ENCODE data around the gene SGO2. TPM values are rescaled to one million over a fixed set of nuclear protein-coding genes. Genes with fewer than 3 reads are reported as not detected.

The SGO2 gene, protein sequence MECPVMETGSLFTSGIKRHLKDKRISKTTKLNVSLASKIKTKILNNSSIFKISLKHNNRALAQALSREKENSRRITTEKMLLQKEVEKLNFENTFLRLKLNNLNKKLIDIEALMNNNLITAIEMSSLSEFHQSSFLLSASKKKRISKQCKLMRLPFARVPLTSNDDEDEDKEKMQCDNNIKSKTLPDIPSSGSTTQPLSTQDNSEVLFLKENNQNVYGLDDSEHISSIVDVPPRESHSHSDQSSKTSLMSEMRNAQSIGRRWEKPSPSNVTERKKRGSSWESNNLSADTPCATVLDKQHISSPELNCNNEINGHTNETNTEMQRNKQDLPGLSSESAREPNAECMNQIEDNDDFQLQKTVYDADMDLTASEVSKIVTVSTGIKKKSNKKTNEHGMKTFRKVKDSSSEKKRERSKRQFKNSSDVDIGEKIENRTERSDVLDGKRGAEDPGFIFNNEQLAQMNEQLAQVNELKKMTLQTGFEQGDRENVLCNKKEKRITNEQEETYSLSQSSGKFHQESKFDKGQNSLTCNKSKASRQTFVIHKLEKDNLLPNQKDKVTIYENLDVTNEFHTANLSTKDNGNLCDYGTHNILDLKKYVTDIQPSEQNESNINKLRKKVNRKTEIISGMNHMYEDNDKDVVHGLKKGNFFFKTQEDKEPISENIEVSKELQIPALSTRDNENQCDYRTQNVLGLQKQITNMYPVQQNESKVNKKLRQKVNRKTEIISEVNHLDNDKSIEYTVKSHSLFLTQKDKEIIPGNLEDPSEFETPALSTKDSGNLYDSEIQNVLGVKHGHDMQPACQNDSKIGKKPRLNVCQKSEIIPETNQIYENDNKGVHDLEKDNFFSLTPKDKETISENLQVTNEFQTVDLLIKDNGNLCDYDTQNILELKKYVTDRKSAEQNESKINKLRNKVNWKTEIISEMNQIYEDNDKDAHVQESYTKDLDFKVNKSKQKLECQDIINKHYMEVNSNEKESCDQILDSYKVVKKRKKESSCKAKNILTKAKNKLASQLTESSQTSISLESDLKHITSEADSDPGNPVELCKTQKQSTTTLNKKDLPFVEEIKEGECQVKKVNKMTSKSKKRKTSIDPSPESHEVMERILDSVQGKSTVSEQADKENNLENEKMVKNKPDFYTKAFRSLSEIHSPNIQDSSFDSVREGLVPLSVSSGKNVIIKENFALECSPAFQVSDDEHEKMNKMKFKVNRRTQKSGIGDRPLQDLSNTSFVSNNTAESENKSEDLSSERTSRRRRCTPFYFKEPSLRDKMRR
- total RNA-seq (2022) (9.5 and 14.2 TPM in 2 replicates), Bru-seq, nascent RNA (percentile 58 among the genes with signal in this experiment), BruChase-seq, experiment 1, labeled RNA remaining after a 6-hour chase (percentile 59 among the genes with signal in this experiment), BruChase-seq, experiment 2, labeled RNA remaining after a 2-hour chase (percentile 57 among the genes with signal in this experiment)
- long read RNA-seq, full-length matches to known transcripts = 22 of 35 reads
- long read RNA-seq, partial matches to known transcripts = 2 of 35 reads
- long read RNA-seq, other reads (novel, unspliced or antisense) = 11 of 35 reads

- TSS peak; percentile 69 for BruUV-seq (replicated peaks)
- H3K4me3 Mint-ChIP-seq (ENCODE audit: unreplicated experiment) = peak within 1 kb of the TSS; percentile 74
- H3K27me3 Mint-ChIP-seq (ENCODE audit: insufficient read depth, unreplicated experiment) = no peaks in the 10 kb centered on the region
- no peaks in the 10 kb centered on the region for H3K9me3 Mint-ChIP-seq (ENCODE audit: unreplicated experiment)
- ChIA-PET POLR2A (interaction anchor here (0.6 to 2.9 kb wide), 22 partner anchors 9 to 595 kb away, joined by 3 to 23 read pairs (median 4); partner anchors contain the start of genes CLK1 and KCTD18), CTCF (interaction anchor here (0.5 to 4.8 kb wide), 5 partner anchors 16 to 209 kb away, joined by 3 to 27 read pairs (median 3); partner anchors contain the start of gene KCTD18)
- intact Hi-C loops (cut with micrococcal nuclease) = no loop called here
- peak within 1 kb of the TSS; percentile 47 for H3K27ac Mint-ChIP-seq (ENCODE audit: low read depth, unreplicated experiment)
- peaks cover 23% of the 10 kb centered on the region for H3K4me1 Mint-ChIP-seq (ENCODE audit: insufficient read depth, unreplicated experiment)
- no peaks in the 10 kb centered on the region for H3K36me3 Mint-ChIP-seq (ENCODE audit: insufficient read depth, unreplicated experiment)
- DNase-seq (ENCODE audit: unreplicated experiment) = peak; percentile 96
- TF ChIP-seq, protein P1, sequence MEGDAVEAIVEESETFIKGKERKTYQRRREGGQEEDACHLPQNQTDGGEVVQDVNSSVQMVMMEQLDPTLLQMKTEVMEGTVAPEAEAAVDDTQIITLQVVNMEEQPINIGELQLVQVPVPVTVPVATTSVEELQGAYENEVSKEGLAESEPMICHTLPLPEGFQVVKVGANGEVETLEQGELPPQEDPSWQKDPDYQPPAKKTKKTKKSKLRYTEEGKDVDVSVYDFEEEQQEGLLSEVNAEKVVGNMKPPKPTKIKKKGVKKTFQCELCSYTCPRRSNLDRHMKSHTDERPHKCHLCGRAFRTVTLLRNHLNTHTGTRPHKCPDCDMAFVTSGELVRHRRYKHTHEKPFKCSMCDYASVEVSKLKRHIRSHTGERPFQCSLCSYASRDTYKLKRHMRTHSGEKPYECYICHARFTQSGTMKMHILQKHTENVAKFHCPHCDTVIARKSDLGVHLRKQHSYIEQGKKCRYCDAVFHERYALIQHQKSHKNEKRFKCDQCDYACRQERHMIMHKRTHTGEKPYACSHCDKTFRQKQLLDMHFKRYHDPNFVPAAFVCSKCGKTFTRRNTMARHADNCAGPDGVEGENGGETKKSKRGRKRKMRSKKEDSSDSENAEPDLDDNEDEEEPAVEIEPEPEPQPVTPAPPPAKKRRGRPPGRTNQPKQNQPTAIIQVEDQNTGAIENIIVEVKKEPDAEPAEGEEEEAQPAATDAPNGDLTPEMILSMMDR (IDR thresholded peaks at IDR 0.05; ENCODE audit: unreplicated experiment) = no peak
Observed at GRCh38 chr2:200525882-200526651, at the start of gene SGO2. SGO2 (plus strand) TSS chr2:200526207; CDS start chr2:200532976, 6,769 bp downstream.

DNA sequence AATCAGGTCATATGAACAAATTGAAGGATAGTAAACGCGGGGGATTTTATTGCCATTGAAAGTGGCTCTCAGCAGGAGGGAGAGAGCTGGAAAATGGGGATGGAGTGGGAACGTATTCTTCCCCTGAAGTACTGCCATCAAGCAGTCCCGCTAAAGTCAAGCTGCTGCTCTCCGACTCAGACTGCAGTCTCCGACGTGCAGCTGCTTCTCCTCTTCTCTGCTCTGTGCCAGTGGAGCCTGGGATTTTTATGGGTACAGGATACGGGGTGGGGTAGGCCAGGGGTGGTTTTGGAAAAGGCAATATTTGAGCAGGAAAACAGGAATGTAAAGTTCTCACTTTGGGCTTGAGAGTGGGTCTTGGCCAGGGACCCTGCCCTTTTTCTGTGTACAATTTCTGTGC, 49.2 kb upstream of the SGO2 start:
- BruUV-seq (replicated peaks) = no TSS peak
- no peak for DNase-seq (ENCODE audit: unreplicated experiment)
- peaks cover 12% of the 10 kb centered on the region for H3K4me1 Mint-ChIP-seq (ENCODE audit: insufficient read depth, unreplicated experiment)
- no peaks in the 10 kb centered on the region for H3K27me3 Mint-ChIP-seq (ENCODE audit: insufficient read depth, unreplicated experiment)
- H3K36me3 Mint-ChIP-seq (ENCODE audit: insufficient read depth, unreplicated experiment) = peaks cover 59% of the 10 kb centered on the region
- TF ChIP-seq, protein P1 (IDR thresholded peaks at IDR 0.05; ENCODE audit: unreplicated experiment) = no peak
- H3K27ac Mint-ChIP-seq (ENCODE audit: low read depth, unreplicated experiment) = no peak overlapping the region
- ChIA-PET POLR2A (interaction anchor here (1.3 kb wide), 1 partner anchor 522 kb away, joined by 3 read pairs; the partner anchor contains the start of genes MAIP1 and TYW5), CTCF (interaction anchor here (0.6 to 2.6 kb wide), 11 partner anchors 8 to 503 kb away, joined by 3 to 11 read pairs (median 3); no protein-coding TSS in a partner anchor)
- no peak overlapping the region for H3K4me3 Mint-ChIP-seq (ENCODE audit: unreplicated experiment)
- intact Hi-C loops (cut with micrococcal nuclease) = no loop called here
- H3K9me3 Mint-ChIP-seq (ENCODE audit: unreplicated experiment) = no peaks in the 10 kb centered on the region

DNA sequence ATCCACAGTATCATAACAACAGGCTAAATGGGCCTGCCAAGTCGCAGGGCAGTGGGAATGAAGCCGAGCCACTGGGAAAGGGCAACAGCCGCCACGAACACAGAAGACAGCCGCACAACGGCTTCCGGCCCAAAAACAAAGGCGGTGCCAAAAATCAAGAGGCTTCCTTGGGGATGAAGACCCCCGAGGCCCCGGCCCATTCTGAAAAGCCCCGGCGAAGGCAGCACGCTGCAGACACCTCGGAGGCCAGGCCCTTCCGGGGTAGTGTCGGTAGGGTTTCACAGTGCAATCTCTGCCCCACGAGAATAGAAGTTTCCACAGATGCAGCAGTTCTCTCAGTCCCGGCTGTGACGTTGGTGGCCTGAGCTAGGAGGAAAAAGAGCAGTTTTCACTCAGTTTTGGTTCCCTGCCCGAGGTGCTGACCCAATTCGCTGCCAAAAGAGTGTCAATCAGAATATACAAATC, 48.3 kb upstream of the SGO2 start:
- BruUV-seq (replicated peaks) = TSS peak; percentile 78
- CTCF ChIA-PET = interaction anchor here (0.6 to 7.3 kb wide), 5 partner anchors 23 to 504 kb away, joined by 3 to 59 read pairs (median 5); no protein-coding TSS in a partner anchor
- H3K27ac Mint-ChIP-seq (ENCODE audit: low read depth, unreplicated experiment) = no peak overlapping the region
- peaks cover 53% of the 10 kb centered on the region for H3K36me3 Mint-ChIP-seq (ENCODE audit: insufficient read depth, unreplicated experiment)
- intact Hi-C loops (cut with micrococcal nuclease) = no loop called here
- DNase-seq (ENCODE audit: unreplicated experiment) = no peak
- H3K27me3 Mint-ChIP-seq (ENCODE audit: insufficient read depth, unreplicated experiment) = no peaks in the 10 kb centered on the region
- peaks cover 12% of the 10 kb centered on the region for H3K4me1 Mint-ChIP-seq (ENCODE audit: insufficient read depth, unreplicated experiment)
- no peak overlapping the region for H3K4me3 Mint-ChIP-seq (ENCODE audit: unreplicated experiment)
- POLR2A ChIA-PET = no interaction called here
- TF ChIP-seq, protein P1 (IDR thresholded peaks at IDR 0.05; ENCODE audit: unreplicated experiment) = no peak
- no peaks in the 10 kb centered on the region for H3K9me3 Mint-ChIP-seq (ENCODE audit: unreplicated experiment)
